ENCODE results near the gene MROH2A. TPM values are rescaled to one million over a fixed set of nuclear protein-coding genes. Genes with fewer than 3 reads are reported as not detected.

The MROH2A gene
- total RNA-seq, 1 donor from 2014 or later: not detected

- no peak overlapping the region for H3K4me3 ChIP-seq
- no peaks in the 10 kb centered on the region for H3K4me1 ChIP-seq
- H3K27ac ChIP-seq (replicated peaks): no peak overlapping the region
- H3K27me3 ChIP-seq (ENCODE audit: low read depth): peaks cover 26% of the 10 kb centered on the region
- H3K9me3 ChIP-seq (replicated peaks): peaks cover 11% of the 10 kb centered on the region
- DNase-seq: no peak
- intact Hi-C loops (cut with micrococcal nuclease): no loop called here
- no peak for TF ChIP-seq CTCF (IDR thresholded peaks at IDR 0.05; ENCODE audit: borderline replicate concordance)
- H3K36me3 ChIP-seq: no peaks in the 10 kb centered on the region
These were observed 38.2 kb downstream of the MROH2A start for GRCh38 chr2:233816334-233816733.

- Histone ChIP-seq H3K4me1 (no peaks in the 10 kb centered on the region), H3K9me3 (replicated peaks) (peaks cover 11% of the 10 kb centered on the region), H3K4me3 (no peak overlapping the region), H3K27me3 (ENCODE audit: low read depth) (peaks cover 22% of the 10 kb centered on the region), H3K36me3 (no peaks in the 10 kb centered on the region), H3K27ac (replicated peaks) (no peak overlapping the region)
- no peak for DNase-seq
- no peak for TF ChIP-seq CTCF (IDR thresholded peaks at IDR 0.05; ENCODE audit: borderline replicate concordance)
- intact Hi-C loops (cut with micrococcal nuclease): no loop called here
These were observed 38.6 kb downstream of the MROH2A start for GRCh38 chr2:233816771-233817170.

GRCh38 chr2:233817361-233817911, 39.3 kb downstream of the MROH2A start:
- H3K4me3 ChIP-seq: no peak overlapping the region
- peaks cover 24% of the 10 kb centered on the region for H3K27me3 ChIP-seq (ENCODE audit: low read depth)
- intact Hi-C loops (cut with micrococcal nuclease): no loop called here
- H3K36me3 ChIP-seq: no peaks in the 10 kb centered on the region
- no peaks in the 10 kb centered on the region for H3K4me1 ChIP-seq
- no peak overlapping the region for H3K27ac ChIP-seq (replicated peaks)
- no peak for TF ChIP-seq CTCF (IDR thresholded peaks at IDR 0.05; ENCODE audit: borderline replicate concordance)
- DNase-seq: no peak
- peaks cover 11% of the 10 kb centered on the region for H3K9me3 ChIP-seq (replicated peaks)

- no peaks in the 10 kb centered on the region for H3K4me1 ChIP-seq
- no peak overlapping the region for H3K4me3 ChIP-seq
- H3K36me3 ChIP-seq: no peaks in the 10 kb centered on the region
- no peak overlapping the region for H3K27ac ChIP-seq (replicated peaks)
- peaks cover 30% of the 10 kb centered on the region for H3K27me3 ChIP-seq (ENCODE audit: low read depth)
- TF ChIP-seq CTCF (IDR thresholded peaks at IDR 0.05; ENCODE audit: borderline replicate concordance): no peak
- peaks cover 11% of the 10 kb centered on the region for H3K9me3 ChIP-seq (replicated peaks)
- no peak for DNase-seq
- intact Hi-C loops (cut with micrococcal nuclease): no loop called here
These were observed 40.0 kb downstream of the MROH2A start for GRCh38 chr2:233817995-233818638.

GRCh38 chr2:233818639-233819621, 40.8 kb downstream of the MROH2A start:
- no peaks in the 10 kb centered on the region for H3K36me3 ChIP-seq
- peaks cover 11% of the 10 kb centered on the region for H3K9me3 ChIP-seq (replicated peaks)
- no peaks in the 10 kb centered on the region for H3K4me1 ChIP-seq
- H3K4me3 ChIP-seq: no peak overlapping the region
- peaks cover 30% of the 10 kb centered on the region for H3K27me3 ChIP-seq (ENCODE audit: low read depth)
- H3K27ac ChIP-seq (replicated peaks): no peak overlapping the region
- no peak for DNase-seq
- TF ChIP-seq CTCF (IDR thresholded peaks at IDR 0.05; ENCODE audit: borderline replicate concordance): no peak
- intact Hi-C loops (cut with micrococcal nuclease): no loop called here

Measured in left ventricle myocardium inferior (tissue), 1 donor.